HG02571 (cell line): ENCODE measurements around the gene CPLX1.

Source experiments
- ATAC-seq: cut with Tn5 transposase; IDR thresholded peaks from one replicate; pipeline ENCODE4 v1.9.1; 2021; ENCODE audit warnings: mild to moderate bottlenecking, moderate library complexity; ENCODE audit not compliant: unreplicated experiment

The CPLX1 gene

DNA sequence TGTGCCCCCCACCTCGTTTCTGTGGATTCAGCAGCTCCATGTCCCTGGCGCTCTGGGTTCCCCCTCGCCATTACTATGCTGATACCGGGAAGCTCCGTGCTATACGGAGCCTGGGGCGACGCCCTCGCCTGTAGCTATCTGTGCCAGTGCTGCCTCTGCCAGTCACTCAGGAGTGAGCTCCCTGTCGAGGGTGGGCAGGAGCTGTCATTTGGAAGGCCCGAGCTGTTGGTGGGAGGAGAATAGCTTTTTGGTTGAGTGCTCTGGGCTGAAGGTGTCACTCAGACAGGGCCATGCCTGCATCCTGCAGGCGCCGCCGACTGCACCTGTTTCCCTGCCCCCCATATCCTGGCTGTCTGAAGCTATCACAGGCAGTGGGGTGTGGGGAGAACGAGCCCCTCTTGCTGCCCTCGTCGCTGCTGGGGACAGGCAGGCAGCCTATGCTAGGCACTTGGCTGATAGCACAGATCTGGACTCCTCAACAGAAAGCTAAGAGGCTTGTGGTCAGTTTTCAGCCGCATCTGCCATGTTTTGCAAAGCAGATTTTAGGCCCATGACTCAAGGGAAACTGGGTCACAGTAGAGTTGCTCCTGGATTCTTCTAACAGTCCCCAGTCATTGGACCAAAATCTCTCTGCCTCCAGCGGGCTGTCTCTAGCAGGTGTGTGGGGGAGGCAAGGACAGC, 31.8 kb downstream of the CPLX1 start:
- ATAC-seq, result no peak

DNA sequence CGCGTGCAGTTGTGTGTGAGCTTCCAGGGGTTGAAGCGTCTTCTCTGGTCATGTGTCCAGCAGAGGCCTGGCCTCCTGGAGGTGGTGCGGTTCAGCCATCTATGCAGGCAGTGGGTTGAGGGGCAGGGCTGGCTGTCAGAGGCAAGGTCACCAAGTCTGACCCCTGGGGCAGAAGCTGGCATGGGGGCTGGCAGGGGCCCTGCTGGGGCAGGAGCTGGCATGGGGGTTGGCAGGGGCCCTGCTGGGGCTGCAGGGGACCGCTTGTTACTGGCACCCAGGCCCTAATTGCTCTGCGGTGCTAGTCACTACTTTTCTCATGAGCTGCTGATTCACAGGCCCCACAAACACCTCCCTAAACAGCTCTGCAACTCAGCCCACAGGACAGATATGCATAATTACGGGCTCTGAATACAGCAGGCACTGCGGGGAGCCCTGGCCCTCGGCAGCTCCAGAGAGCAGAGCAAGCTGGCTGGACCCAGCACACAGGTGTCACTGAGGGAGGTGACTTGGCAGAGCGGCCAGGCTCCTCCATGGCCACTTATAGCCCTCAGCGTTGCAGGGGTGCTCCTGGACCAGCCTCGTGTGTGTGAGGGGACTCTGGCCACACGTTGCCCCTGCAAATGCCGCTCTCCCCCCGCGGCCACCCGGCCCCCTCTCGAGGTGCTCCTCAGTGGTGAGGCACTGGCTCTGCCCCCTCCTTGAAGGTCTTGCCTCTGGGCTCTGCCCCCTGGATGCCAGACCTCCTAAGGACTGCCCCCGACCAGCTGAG, 32.7 kb downstream of the CPLX1 start:
- no peak for ATAC-seq

DNA sequence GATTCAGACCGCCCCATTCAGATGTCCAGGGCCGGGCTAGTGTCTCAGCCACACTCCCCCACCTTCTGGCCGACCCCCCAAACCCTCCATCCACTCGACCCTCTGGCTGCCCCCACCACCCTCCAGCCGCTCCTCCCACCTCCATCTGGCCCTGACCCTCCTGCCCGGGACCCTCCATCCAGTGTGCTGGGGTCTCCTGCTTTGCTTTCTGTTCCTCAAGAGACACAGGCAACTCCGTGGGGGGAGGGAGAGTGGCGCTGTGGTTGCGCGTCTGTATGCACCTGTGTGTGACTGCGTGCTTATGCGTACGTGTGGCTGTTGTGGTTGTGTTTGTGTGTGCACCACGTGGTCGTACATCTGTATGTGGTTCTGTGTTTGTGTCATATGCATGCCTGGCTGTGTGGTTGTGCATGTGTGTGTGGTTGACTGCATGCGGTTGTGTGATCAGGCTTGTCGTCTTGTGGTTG, 33.3 kb downstream of the CPLX1 start:
- no peak for ATAC-seq

DNA sequence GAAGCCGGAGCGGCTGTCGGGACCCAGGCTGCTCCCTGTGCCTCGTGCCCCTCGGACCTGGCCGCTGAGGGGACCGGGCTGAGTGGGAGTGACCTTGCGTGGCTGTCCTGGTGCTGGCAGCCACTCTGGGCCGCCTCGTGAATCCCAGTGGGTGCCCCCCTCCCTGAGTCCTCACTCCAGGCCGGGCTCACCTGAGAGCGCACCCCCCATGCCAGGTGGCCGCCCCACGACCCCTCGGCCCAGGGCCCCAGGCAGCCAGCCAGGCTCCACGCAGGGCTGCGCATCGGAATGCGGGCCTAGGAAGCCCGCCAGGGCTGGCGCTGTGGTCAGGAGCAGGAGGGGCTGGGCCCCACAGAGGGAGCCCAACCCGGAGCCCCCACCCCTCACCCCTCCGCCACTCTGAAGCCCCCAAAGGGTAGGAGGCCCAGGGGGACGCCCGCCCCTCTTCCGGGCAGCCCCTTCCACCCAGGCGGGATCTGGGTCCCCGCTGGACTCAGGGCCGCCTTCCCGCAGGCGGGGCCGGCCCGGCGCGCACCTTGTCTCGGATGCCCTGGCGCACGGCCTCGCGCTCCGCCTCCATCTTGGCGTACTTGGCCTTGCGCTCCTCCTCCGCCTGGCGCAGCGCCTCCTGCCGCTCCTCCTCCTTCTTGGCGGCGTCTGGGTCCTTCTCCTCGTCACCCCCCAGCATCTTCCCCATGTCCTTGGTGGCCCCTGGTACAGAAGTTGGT, 33.9 kb downstream of the CPLX1 start:
- no peak for ATAC-seq

DNA sequence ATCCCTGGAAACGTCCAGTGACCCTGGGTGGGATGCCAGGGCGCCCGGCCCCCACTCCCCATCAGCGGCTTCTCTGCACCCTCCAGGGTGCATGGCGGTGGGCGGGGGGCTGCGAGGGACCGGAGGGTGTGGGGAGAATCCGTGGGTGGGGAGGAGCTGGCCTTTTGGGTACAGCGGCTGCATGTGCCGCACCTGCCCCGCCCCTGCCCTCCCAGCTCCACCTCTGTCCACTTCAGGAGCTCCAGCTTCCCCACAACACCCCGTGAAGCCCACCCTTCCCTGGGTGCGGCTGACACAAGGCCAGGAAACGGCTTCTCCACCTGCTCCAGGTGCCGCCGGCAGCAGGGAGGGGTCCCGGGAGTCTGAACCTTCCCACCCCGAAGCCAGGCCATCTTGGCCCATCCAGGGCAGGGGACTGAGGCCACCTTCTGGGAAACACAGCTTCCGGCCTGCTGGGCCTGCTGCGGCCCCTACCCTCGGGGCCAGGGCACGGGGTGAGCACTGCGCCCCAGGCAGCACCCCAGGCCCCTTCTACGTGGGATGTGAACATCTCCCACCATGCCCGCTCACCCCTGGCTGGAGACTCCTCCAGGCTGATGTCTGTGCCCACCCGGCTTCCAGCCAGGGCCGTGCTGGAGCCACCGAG, 34.6 kb downstream of the CPLX1 start:
- no peak for ATAC-seq

DNA sequence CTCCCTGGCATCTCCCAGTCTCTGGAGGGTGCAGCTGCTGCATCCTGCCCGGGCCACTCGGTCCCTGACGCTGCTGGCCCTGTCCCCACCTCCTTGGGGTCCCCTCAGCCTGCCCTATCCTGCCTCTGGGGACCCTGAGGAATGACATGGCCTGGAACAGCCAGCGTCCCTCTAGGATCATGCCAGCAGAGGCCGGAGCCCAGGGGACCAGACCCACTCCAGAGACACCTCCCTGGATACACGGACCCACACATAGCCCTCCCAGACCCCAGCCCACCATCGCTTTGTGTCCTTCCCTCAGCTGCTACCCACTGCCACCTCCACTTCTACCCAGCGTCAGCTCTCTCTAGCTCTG, 35.5 kb downstream of the CPLX1 start:
- ATAC-seq, result no peak

DNA sequence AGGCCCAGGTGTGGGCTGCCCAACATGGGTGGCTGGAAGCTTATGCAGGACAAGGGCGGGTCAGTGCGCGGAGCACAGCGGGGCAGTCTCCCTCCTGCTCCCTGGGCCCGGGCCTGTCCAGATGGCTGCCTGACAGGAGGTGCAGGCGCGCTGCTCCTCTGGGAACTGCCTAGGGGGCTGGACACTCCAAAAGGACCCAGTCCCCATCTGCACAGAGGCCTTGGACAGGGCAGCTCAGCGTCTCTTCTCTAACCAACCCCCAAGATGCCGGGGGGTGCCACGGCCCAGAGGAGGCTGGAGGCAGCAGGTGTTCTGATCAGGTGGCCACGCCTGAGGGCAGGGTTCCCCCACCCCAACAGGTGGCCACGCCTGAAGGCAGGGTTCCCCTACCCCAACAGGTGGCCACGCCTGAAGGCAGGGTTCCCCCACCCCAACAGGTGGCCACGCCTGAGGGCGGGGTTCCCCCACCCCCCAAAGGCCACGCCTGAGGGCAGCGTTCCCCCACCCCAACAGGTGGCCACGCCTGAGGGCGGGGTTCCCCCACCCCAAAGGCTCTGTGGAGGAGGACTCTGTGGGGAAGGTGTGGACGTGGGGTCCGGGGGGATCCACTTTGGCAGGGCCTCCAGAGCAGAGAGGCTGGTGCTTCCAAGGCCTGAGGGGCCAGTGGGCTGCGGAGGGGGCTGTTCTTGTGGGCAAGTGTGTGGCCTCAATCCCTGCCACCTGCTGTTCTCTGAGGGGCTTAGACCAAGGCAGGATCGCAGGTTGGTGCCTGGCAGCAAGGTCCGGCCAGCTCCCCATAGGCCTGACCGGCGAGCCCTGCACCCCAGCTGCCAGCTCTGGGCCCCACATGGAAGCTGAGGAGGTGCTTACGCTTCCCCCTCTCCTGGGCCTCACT, 36.1 kb downstream of the CPLX1 start:
- no peak for ATAC-seq

DNA sequence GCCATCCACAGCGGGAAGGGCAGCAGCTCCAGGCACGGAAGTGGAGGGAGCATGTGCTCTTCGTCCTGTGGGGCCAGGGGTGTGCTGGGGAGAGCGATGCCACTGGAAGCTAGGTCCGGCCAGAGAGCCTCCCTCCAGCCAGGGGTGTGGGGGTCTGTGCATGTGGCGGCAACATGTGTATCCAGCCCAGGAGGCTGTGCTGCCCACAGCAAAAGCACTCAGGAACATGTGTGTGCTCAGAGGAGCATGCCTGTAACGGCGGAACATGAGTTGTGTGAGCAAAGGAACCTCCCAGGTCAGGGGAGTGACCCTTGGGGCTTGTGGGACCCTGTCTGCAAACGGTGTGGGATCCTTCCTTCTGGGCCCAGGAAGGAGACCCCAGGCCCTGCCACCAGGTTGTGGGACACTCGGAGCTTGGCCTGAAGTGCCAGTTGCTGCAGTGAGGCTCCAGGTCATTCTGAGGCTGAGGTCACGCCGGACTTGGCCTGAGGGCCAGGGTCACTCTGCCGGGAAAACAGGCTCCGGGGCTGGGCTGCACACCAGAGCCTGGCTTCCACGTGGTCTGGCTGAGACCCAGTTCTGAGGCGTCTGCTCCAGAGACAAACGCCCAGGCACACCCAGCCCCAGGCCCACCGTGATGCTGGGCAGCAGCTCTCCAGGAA, 37.2 kb downstream of the CPLX1 start:
- ATAC-seq, result no peak

DNA sequence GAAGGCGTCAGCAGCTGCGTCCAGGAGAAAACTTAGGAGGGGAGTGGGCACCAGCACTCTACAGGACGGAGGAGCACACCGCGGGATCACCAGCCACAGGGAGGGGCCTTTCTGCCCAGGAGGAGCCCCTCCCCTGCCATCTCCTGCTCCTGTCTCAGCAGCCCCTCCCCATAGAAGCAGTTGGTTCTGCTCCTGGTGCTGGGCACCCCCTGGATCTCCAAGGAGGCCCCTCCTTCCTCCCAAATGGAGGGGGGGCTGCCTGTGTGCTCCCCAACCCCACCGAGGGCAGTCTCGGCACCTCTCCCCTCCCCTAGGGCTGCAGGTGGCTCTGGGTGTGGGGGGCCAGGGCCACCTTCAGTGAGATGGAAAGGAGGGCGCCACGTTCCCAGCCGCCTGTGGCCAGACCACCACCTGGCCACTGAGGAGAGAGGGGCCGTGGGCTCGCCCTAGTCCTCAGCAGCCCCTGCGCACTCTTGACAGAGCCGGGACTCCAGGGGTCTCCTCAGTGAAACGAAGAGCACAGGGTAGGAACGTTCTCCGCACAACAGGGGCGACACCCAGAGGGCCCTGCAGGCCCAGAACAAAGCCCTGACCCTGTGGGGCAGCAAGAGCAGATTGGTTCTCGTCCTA, 37.8 kb downstream of the CPLX1 start:
- ATAC-seq, result no peak

DNA sequence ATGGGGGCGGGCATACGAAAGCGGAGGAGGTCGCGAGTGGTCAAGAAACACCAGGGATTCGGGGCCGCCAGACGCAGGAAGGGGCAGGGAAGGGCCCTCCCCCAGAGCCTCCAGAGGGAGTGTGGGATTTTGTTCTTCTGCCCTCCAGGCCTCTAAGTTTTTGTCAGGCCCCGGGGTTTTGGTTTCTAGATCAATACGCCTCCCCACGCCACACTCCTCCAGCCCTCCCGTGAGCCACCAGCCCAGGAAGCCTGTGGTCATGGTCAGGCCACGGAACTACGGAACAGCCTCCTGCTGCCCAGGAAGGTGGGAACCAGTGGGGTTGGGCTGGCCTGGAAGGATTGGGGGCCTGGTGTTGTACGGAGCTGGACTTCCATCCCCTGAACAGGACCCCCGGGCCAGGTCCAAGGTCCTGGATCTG, 38.4 kb downstream of the CPLX1 start:
- no peak for ATAC-seq

DNA sequence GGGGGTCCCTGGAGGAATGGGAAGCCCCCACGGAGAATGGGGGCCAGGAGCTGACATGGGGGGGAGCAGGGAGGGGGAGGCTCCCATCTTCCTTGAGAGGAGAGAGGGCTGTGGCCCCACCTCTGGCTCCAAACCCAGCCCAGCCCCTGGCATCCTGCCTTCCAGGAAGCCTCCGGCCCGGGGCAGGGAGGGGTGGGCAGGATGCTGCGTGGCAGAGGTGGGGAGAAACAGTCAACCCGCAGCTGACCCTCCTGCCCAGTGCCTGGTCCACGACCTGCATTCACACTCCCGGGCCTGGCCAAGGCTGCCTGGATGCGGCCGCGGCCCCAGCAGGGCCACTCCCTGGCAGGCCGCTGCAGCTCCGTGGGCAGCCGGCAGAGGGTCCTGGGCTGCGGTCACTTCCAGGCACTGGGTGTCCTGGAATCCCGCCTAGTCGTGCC, 39.0 kb downstream of the CPLX1 start:
- ATAC-seq, result no peak

DNA sequence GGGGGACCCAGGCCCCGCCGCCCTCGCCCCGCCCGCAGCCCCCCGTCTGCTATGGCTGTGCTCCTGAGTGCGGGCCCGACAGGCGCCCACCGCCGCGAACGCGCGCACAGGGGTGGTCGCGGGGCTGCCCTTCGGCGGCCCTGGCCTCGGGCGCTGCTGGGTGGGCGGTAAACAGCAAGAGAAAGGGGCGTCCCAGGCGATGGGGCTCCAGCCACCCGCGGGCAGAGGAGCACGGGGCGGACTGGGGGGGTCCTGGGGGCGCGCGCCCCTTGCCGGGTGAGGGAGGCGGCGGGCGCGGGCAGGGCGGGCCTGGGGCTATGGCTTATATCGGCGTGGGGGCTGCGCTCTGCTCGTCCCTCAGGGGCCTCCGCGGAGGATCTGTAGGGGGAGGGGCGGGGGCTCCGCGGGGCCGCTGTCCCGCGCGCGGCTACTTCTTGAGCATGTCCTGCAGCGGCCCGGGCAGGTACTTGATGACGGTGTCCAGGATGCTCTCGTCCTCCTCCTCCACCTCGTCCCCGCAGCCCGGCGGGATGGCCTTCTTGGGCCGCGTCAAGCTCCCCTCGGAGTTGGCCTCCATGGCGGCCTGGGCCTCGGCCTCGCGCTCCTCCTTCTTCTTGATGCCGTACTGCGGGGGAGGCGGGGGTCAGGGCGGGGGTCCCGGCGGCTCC, 39.7 kb downstream of the CPLX1 start:
- no peak for ATAC-seq

DNA sequence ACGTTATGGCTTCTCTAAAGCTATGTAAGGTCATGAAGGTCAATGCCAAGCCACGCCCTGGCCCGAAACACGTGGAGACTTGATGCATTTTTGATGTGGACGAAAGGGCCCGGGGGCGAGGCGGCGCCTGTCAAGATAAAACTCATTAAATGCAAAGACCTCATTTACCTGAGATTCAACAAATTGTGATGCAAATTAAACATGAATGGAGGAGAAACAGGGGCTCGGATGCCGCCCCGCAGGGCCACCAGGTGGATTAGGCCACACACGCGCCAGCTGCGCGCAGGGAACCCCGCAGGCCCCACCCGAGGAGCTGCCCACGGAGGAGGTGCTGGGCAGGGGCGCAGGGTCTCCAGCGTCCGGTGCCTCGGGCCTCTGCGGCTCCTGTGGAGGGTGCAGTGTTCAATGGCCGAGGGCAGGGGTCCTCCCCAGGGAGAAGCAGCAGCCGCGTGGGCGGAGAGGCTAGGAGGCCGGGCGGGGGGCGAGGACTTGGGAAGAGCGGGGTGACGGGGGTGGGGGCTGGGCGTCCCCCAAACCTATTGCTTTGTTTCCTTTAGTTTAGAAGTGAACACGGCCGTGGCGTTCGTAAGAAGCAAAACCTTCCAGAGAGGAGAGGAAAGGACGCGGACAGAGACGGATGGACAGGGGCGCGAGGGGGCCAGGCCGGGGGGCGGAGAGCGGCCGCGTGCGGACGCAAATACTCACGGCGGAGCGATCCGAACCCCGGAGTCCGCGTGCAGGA, 40.4 kb downstream of the CPLX1 start:
- ATAC-seq, result no peak

DNA sequence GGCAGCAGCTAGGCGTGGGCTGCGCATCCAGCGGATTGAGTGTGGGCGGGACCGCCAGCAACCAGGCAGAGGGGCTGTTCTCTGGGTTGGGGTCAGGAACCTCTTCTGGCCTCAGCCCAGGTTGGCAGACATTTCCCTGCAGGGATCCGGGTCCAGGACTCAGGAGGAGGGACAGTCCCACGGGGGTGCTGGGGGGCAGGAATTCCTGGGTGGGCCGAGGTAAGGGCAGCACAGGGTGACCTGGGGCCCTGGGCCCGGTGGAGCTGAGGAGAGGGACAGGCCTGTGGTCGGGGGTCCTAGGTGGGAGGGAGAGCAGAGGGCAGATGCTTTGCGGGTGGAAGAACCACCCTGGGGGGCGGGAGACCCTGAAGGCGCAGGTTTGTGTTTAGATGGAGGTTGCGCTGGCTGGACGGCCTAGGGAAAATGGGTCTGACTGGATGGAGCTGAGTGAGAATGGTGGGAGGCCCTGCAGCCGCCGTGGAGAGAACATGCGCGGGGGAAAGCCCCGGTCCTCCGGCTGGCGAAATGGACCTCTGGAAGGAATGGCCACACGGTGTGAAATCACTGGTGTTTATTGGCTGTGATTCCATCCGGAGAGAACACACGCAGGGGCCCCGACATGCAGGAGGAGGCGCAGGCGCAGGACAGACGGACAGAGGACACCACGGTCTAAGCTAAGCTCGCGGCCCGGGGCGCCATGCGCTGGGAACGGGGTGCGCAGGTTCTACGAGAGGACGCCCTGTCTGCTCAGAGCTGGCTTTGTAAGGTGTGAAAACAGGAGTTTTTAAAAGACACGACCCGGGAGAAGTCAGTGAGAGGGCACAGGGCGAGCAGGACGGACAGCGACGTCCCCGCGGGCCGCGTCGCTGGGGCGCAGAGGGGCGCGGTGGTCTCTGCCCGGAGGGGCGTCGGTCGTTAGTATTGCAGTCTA, 41.3 kb downstream of the CPLX1 start:
- no peak for ATAC-seq

DNA sequence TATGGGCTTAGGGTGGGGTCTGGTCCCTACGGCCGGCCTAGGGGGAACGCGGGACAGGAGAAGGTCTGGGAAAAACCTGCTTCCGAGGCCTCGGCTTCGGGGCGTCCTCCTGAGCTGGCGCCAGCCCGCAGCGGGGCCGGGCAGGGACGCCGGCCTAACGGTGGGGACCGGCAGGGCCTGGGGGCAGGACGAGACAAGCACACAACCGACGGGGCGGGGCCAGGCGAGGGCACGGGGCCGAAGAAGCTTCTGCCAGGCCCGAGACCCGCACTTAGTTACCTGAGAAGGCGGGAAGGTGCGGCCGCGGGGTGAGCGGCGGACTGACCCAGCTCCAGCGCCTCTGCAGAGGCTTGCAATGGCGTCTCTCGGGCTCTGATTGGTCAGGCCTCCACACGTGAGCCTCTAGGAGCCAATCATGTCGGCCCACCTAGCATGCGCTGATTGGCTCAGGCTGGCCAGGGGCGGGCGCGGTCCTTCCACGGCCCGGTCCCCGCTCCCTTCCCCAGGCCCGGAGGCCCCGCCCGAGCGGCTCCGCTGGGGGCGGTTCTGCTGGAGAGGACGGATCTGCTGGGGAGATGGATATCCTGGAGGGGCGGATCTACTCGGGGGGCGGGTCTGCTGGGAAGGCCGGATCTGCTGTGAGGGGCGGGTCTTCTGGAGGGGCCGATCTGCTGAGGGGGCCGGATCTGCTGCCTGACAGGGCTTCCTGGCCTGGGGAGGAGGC, 44.3 kb downstream of the CPLX1 start:
- peak; percentile 90 for ATAC-seq

DNA sequence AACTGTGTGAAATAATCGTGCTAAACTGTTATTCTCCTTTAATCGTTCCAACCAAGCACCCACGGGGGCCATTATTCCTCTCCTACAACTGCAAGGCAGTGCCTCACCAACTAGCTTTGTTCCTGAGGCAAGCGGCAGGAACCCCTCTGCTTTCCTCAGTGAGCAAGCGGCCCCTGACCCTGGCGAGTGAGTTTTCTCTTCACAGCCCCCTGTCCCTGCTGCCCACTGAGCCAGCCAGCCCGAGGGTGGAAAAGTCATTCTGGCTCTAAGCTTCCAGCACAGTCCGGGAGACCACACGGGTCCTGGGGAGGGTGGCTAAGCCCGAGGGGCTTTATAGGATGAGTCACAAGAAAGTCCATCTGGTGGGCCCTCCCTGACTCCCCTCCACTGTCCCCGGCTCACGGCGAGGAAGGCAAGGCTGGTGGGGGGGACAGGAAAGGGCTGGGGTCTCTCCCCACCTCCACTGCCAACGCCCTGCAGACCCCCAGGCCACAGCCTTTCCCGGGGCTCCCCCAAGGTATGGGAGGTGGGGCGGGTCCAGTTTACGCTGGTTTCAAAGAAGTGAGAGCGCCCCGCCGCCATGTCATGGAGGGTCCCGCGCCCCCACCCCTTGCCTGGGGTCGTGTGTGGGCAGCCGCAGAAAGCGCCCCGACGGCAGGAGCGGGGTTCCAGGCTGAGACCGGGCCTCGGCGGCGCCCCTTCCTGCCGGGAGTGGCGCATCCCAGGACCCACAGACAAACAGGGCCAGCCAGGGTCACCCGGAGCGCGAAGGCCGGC, 45.0 kb downstream of the CPLX1 start:
- peak; percentile 3 for ATAC-seq
